Osteocyte (in vitro differentiated cells): ENCODE data around the gene ATP13A2. TPM values are rescaled to one million over a fixed set of nuclear protein-coding genes. Genes with fewer than 3 reads are reported as not detected.
A peak's percentile ranks its signal among the peaks of the same experiment; 100 is the strongest.

Experiments
- DNase-seq: peaks from one replicate; pipeline ENCODE4 v3.0.0; 2021; ENCODE audit warnings: mixed read lengths; ENCODE audit not compliant: unreplicated experiment; ENCODE audit errors: extremely low spot score
- H3K27ac Mint-ChIP-seq: one replicate; pipeline ENCODE4 v1.8.0; 2021; ENCODE audit warnings: mild to moderate bottlenecking, mixed read lengths; ENCODE audit not compliant: unreplicated experiment
- H3K27me3 Mint-ChIP-seq: one replicate; pipeline ENCODE4 v1.8.0; 2021; ENCODE audit warnings: mixed read lengths; ENCODE audit not compliant: unreplicated experiment
- H3K36me3 Mint-ChIP-seq: one replicate; pipeline ENCODE4 v1.8.0; 2021; ENCODE audit warnings: mixed read lengths; ENCODE audit not compliant: unreplicated experiment
- H3K4me1 Mint-ChIP-seq: one replicate; pipeline ENCODE4 v1.8.0; 2021; ENCODE audit warnings: mixed read lengths; ENCODE audit not compliant: unreplicated experiment
- H3K4me3 Mint-ChIP-seq: one replicate; pipeline ENCODE4 v1.8.0; 2021; ENCODE audit warnings: mild to moderate bottlenecking, moderate library complexity, mixed read lengths; ENCODE audit not compliant: unreplicated experiment
- H3K9me3 Mint-ChIP-seq: one replicate; pipeline ENCODE4 v1.8.0; 2021; ENCODE audit warnings: mixed read lengths; ENCODE audit not compliant: unreplicated experiment
- CTCF ChIP-seq: fragments of 200-600 bp; sonication (generic); IDR thresholded peaks from 2 replicates; pipeline ENCODE4 v1.5.0; 2021; ENCODE audit warnings: antibody characterized with exemption, mild to moderate bottlenecking, moderate library complexity
- total RNA-seq: library from RNA; stranded (reverse); gene quantifications from 2 replicates; pipeline ENCODE4 v1.2.1, GENCODE V29; 2021

ATP13A2 gene
- total RNA-seq, 1 donor from 2014 or later, result 69.6 TPM

- Mint-ChIP-seq H3K4me3 (no peak overlapping the region), H3K36me3 (peaks cover 11% of the 10 kb centered on the region), H3K27me3 (no peaks in the 10 kb centered on the region), H3K27ac (no peak overlapping the region), H3K9me3 (no peaks in the 10 kb centered on the region), H3K4me1 (peaks cover 18% of the 10 kb centered on the region)
- no peak for DNase-seq
- TF ChIP-seq CTCF, result no peak
Measured at GRCh38 chr1:16986113-16986512, 25.6 kb downstream of the ATP13A2 start.

GRCh38 chr1:16984717-16985116, 27.0 kb downstream of the ATP13A2 start:
- H3K9me3 Mint-ChIP-seq, result no peaks in the 10 kb centered on the region
- H3K27ac Mint-ChIP-seq, result peak overlapping the region; percentile 71
- no peak overlapping the region for H3K4me3 Mint-ChIP-seq
- H3K4me1 Mint-ChIP-seq, result peaks cover 25% of the 10 kb centered on the region
- H3K27me3 Mint-ChIP-seq, result no peaks in the 10 kb centered on the region
- DNase-seq, result no peak
- peaks cover 11% of the 10 kb centered on the region for H3K36me3 Mint-ChIP-seq
- no peak for TF ChIP-seq CTCF

- H3K4me1 Mint-ChIP-seq, result peaks cover 31% of the 10 kb centered on the region
- DNase-seq, result no peak
- H3K27ac Mint-ChIP-seq, result no peak overlapping the region
- H3K4me3 Mint-ChIP-seq, result no peak overlapping the region
- H3K27me3 Mint-ChIP-seq, result no peaks in the 10 kb centered on the region
- H3K9me3 Mint-ChIP-seq, result no peaks in the 10 kb centered on the region
- peaks cover 7% of the 10 kb centered on the region for H3K36me3 Mint-ChIP-seq
- no peak for TF ChIP-seq CTCF
Measured at GRCh38 chr1:16983649-16984048, 28.1 kb downstream of the ATP13A2 start.

GRCh38 chr1:16982902-16983301, 28.8 kb downstream of the ATP13A2 start:
- no peak overlapping the region for H3K27ac Mint-ChIP-seq
- H3K27me3 Mint-ChIP-seq, result no peaks in the 10 kb centered on the region
- H3K4me3 Mint-ChIP-seq, result no peak overlapping the region
- H3K4me1 Mint-ChIP-seq, result peaks cover 38% of the 10 kb centered on the region
- no peaks in the 10 kb centered on the region for H3K9me3 Mint-ChIP-seq
- H3K36me3 Mint-ChIP-seq, result peaks cover 7% of the 10 kb centered on the region
- TF ChIP-seq CTCF, result no peak
- DNase-seq, result no peak

- Mint-ChIP-seq H3K4me1 (peaks cover 48% of the 10 kb centered on the region), H3K27me3 (no peaks in the 10 kb centered on the region), H3K9me3 (no peaks in the 10 kb centered on the region), H3K36me3 (peaks cover 4% of the 10 kb centered on the region), H3K27ac (peak overlapping the region; percentile 76), H3K4me3 (peak overlapping the region; percentile 81)
- no peak for DNase-seq
- no peak for TF ChIP-seq CTCF
Measured at GRCh38 chr1:16981269-16981849, 30.4 kb downstream of the ATP13A2 start.
